ENCODE results near the gene NR2C2AP.

DNA sequence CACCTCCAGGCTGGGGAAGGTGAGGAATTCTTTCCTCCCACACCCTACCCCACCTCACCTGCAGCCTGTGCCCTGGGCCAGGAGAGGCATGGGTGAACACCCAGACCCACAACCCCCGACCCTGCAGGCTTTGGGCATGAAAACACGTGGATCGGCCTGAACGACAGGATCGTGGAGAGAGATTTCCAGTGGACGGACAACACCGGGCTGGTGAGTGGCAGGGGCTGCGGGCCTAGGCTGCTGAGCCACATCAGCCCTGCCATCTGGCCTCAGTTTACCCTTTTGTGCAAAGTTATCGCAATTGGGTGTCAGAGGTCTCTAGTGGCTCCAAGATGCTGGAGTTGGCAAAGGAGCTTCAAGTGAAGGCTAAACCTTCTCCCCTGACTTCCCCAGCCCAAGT, 37.3 kb upstream of the NR2C2AP start:
- TF ChIP-seq POLR2AphosphoS5 (IDR thresholded peaks at IDR 0.05; ENCODE audit: low read depth, low read length) (no peak), POLR2A (IDR thresholded peaks at IDR 0.05; ENCODE audit: low read depth, low read length) (no peak), TAF1 (IDR thresholded peaks at IDR 0.05; ENCODE audit: low read depth, low read length) (no peak), SPI1 (IDR thresholded peaks at IDR 0.05; ENCODE audit: low read depth, low read length) (no peak), POU2F2 (IDR thresholded peaks at IDR 0.05; ENCODE audit: low read depth, low read length) (no peak)
